PC-3 (cell line): ENCODE results near the gene ZNF763. TPM values are rescaled to one million over a fixed set of nuclear protein-coding genes. Genes with fewer than 3 reads are reported as not detected.

Source experiments
- ATAC-seq: fragments of 200-7000 bp; cut with Tn5 transposase; 2 replicates; pipeline ENCODE4 v1.9.1; 2020; ENCODE audit warnings: mild to moderate bottlenecking, moderate library complexity
- BruUV-seq: library from RNA; stranded (reverse); fragments of 400-500 nt; replicated peaks from 2 replicates; lab custom pipeline; 2021; lab: Mats Ljungman, UMichigan
- CTCF ChIA-PET: fragments of 300-600 bp; sonication (Branson Sonifier 250); formaldehyde crosslinking; loops from one replicate; lab custom pipeline; 2022; ENCODE audit warnings: antibody characterized with exemption; lab: Charles Lee
- POLR2A ChIA-PET: fragments of 300-600 bp; sonication (Branson Sonifier 250); formaldehyde crosslinking; loops from one replicate; lab custom pipeline; 2022; ENCODE audit warnings: antibody characterized with exemption; ENCODE audit not compliant: unreplicated experiment; lab: Charles Lee
- DNase-seq: peaks from one replicate; pipeline ENCODE4 v3.0.0-alpha.2; 2015
- H2AFZ ChIP-seq: fragments of 300-600 bp; sonication (generic); 2 replicates; pipeline ENCODE4 v1.6.0; 2016; ENCODE audit warnings: antibody characterized with exemption, low read length
- H3F3A ChIP-seq: fragments of 300-600 bp; sonication (generic); one replicate; pipeline ENCODE4 v1.6.0; 2017; ENCODE audit warnings: antibody characterized with exemption, low read length, control low read depth, mild to moderate bottlenecking; ENCODE audit not compliant: unreplicated experiment
- H3K27ac ChIP-seq: fragments of 300-600 bp; sonication (generic); 2 replicates; pipeline ENCODE4 v1.5.1; 2016; ENCODE audit warnings: mild to moderate bottlenecking, low read length
- H3K27me3 ChIP-seq: fragments of 300-600 bp; sonication (generic); 2 replicates; pipeline ENCODE4 v1.6.1; 2016; ENCODE audit warnings: low read length, mixed read lengths
- H3K36me3 ChIP-seq: fragments of 300-600 bp; sonication (generic); 2 replicates; pipeline ENCODE4 v1.6.1; 2016; ENCODE audit warnings: low read depth, mixed run types, low read length, mixed read lengths
- H3K4me1 ChIP-seq: fragments of 300-600 bp; sonication (generic); 2 replicates; pipeline ENCODE4 v1.5.1; 2016; ENCODE audit warnings: low read length; ENCODE audit not compliant: insufficient read depth
- H3K4me2 ChIP-seq: fragments of 300-600 bp; sonication (generic); 2 replicates; pipeline ENCODE4 v1.6.0; 2016; ENCODE audit warnings: low read length
- H3K4me3 ChIP-seq: fragments of 300-600 bp; sonication (generic); 2 replicates; pipeline ENCODE4 v1.5.1; 2016; ENCODE audit warnings: mild to moderate bottlenecking, low read length, mixed read lengths
- H3K79me2 ChIP-seq: fragments of 300-600 bp; sonication (generic); 2 replicates; pipeline ENCODE4 v1.6.1; 2017; ENCODE audit warnings: low read length, mixed read lengths
- H3K9ac ChIP-seq: fragments of 300-600 bp; sonication (generic); 2 replicates; pipeline ENCODE4 v1.6.0; 2016; ENCODE audit warnings: mild to moderate bottlenecking, low read length
- H3K9me2 ChIP-seq: fragments of 300-600 bp; sonication (generic); replicated peaks from 2 replicates; pipeline ENCODE4 v1.6.1; 2016; ENCODE audit warnings: mixed run types, low read length, mixed read lengths
- H3K9me3 ChIP-seq: fragments of 300-600 bp; sonication (generic); 2 replicates; pipeline ENCODE4 v1.6.1; 2016; ENCODE audit warnings: low read length, mixed read lengths
- H4K20me1 ChIP-seq: fragments of 300-600 bp; sonication (generic); 2 replicates; pipeline ENCODE4 v1.6.1; 2016; ENCODE audit warnings: low read length, mixed read lengths
- EZH2 ChIP-seq: fragments of 300-600 bp; sonication (generic); IDR thresholded peaks from one replicate; pipeline ENCODE4 v1.6.1; 2017; ENCODE audit warnings: antibody characterized with exemption, mild to moderate bottlenecking, low read length; ENCODE audit not compliant: unreplicated experiment
- EZH2phosphoT487 ChIP-seq: fragments of 300-600 bp; sonication (generic); IDR thresholded peaks from 2 replicates; pipeline ENCODE4 v1.6.1; 2018; ENCODE audit warnings: mild to moderate bottlenecking, antibody characterized with exemption, low read length, borderline replicate concordance
- intact Hi-C: fragments of 100-400 bp; cut with micrococcal nuclease; formaldehyde crosslinking; loops from 2 replicates; pipeline ENCODE4 v1.9.0; 2023
- total RNA-seq: library from RNA; depleted of rRNA; stranded (reverse); fragments of >200 nt; gene quantifications from 2 replicates; pipeline ENCODE4 v1.2.3, GENCODE V29; 2014
- TF ChIP-seq, protein P1 (sequence below): fragments of 300-600 bp; sonication (generic); conservative IDR thresholded peaks from 2 replicates; pipeline ENCODE4 v1.5.1; 2017; ENCODE audit warnings: antibody characterized with exemption, low read depth, mild to moderate bottlenecking, low read length

ZNF763 gene
- total RNA-seq, 1 experiment from 2014 or later: 0.33 TPM

DNA sequence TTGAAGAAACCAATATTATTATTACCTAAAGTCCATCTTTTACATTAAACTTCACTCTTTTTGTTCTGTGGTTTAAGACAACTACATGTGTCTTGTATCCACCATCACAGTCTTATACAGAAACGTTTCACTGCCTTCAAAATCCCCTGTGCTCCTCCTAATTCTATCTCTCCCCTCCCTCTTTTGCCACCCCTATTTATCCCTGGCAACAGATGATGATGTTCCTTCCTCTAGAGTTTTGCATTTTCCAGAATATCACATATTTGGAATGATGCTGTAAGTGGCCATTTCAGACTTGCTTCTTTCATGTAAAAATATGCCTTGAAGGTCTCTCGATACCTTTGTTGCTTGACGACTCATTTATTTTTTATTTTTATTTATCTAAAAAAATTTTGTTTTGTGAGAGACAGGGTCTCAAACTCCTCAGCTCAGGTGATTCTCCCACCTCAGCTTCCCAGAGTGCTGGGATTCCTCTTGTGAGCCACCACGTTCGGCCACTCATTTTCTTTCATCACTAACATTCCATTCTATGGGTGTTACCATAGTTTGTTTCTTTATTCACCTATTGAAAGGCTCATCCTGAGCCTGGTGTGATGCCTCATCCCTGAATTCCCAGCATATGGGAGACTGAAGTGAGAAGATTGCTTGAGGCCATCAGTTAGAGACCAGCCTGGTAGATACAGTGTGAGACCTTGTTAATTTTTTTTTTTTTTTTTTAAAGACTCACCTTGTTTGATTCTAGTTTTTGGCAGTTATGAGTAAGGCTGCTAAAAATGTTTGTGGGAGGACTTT, 8.4 kb downstream of the ZNF763 start:
- H3K4me3 ChIP-seq: no peak overlapping the region
- H2AFZ ChIP-seq: no peak overlapping the region
- TF ChIP-seq EZH2phosphoT487 (no peak), EZH2 (no peak)
- TF ChIP-seq, protein P1, sequence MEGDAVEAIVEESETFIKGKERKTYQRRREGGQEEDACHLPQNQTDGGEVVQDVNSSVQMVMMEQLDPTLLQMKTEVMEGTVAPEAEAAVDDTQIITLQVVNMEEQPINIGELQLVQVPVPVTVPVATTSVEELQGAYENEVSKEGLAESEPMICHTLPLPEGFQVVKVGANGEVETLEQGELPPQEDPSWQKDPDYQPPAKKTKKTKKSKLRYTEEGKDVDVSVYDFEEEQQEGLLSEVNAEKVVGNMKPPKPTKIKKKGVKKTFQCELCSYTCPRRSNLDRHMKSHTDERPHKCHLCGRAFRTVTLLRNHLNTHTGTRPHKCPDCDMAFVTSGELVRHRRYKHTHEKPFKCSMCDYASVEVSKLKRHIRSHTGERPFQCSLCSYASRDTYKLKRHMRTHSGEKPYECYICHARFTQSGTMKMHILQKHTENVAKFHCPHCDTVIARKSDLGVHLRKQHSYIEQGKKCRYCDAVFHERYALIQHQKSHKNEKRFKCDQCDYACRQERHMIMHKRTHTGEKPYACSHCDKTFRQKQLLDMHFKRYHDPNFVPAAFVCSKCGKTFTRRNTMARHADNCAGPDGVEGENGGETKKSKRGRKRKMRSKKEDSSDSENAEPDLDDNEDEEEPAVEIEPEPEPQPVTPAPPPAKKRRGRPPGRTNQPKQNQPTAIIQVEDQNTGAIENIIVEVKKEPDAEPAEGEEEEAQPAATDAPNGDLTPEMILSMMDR: no peak
- H3K4me1 ChIP-seq: no peaks in the 10 kb centered on the region
- no peaks in the 10 kb centered on the region for H3K27me3 ChIP-seq
- no peaks in the 10 kb centered on the region for H4K20me1 ChIP-seq
- ChIA-PET CTCF (no interaction called here), POLR2A (no interaction called here)
- no peak overlapping the region for H3K27ac ChIP-seq
- H3K9me3 ChIP-seq: peaks cover 30% of the 10 kb centered on the region
- DNase-seq: no peak
- intact Hi-C loops: no loop called here
- H3K79me2 ChIP-seq: no peaks in the 10 kb centered on the region
- no TSS peak for BruUV-seq
- no peaks in the 10 kb centered on the region for H3K9me2 ChIP-seq
- no peak overlapping the region for H3K4me2 ChIP-seq
- H3K36me3 ChIP-seq: peaks cover 16% of the 10 kb centered on the region
- H3F3A ChIP-seq: no peaks in the 10 kb centered on the region
- ATAC-seq: no peak
- no peak overlapping the region for H3K9ac ChIP-seq

DNA sequence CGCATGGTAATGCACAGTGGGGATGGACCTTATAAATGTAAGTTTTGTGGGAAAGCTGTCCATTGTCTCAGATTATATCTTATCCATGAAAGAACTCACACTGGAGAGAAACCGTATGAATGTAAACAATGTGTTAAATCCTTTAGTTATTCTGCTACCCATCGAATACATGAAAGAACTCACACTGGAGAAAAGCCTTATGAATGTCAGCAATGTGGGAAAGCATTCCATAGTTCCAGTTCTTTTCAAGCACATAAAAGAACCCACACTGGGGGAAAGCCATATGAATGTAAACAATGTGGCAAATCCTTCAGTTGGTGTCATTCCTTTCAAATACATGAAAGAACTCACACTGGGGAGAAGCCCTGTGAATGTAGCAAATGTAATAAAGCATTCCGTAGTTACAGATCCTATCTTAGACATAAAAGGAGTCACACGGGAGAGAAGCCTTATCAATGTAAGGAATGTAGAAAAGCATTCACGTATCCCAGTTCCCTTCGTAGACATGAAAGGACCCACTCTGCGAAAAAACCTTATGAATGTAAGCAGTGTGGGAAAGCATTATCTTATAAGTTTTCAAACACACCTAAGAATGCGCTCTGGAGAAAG, 13.8 kb downstream of the ZNF763 start:
- Histone ChIP-seq H3K36me3 (peaks cover 47% of the 10 kb centered on the region), H3K9me2 (no peaks in the 10 kb centered on the region), H3K27ac (no peak overlapping the region), H3K4me1 (no peaks in the 10 kb centered on the region), H2AFZ (no peak overlapping the region), H3K4me3 (no peak overlapping the region), H3K9me3 (peaks cover 60% of the 10 kb centered on the region), H3K27me3 (no peaks in the 10 kb centered on the region), H4K20me1 (no peaks in the 10 kb centered on the region), H3F3A (no peaks in the 10 kb centered on the region), H3K4me2 (no peak overlapping the region), H3K79me2 (no peaks in the 10 kb centered on the region), H3K9ac (no peak overlapping the region)
- DNase-seq: no peak
- no peak for ATAC-seq
- ChIA-PET POLR2A (no interaction called here), CTCF (no interaction called here)
- TF ChIP-seq EZH2phosphoT487: no peak
- TF ChIP-seq, protein P1: no peak
- no peak for TF ChIP-seq EZH2
- no TSS peak for BruUV-seq
- intact Hi-C loops: no loop called here

DNA sequence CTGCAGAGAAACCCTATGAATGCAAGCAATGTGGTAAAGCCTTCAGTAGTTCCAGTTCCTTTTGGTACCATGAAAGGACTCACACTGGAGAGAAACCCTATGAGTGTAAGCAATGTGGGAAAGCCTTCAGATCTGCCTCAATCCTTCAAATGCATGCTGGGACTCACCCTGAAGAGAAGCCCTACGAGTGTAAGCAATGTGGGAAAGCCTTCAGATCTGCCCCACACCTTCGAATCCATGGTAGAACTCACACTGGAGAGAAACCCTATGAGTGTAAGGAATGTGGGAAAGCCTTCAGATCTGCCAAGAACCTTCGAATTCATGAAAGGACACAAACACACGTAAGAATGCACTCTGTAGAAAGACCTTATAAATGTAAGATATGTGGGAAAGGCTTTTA, 14.7 kb downstream of the ZNF763 start:
- no TSS peak for BruUV-seq
- POLR2A ChIA-PET: no interaction called here
- H3K4me3 ChIP-seq: peak overlapping the region; percentile 7; the same call in 1 of the 2 replicates

More for the DNA sequence above, 14.7 kb downstream of the ZNF763 start:
- H2AFZ ChIP-seq: no peak overlapping the region
- H3K9ac ChIP-seq: no peak overlapping the region
- H4K20me1 ChIP-seq: no peaks in the 10 kb centered on the region
- H3K4me1 ChIP-seq: no peaks in the 10 kb centered on the region
- intact Hi-C loops: no loop called here
- H3K79me2 ChIP-seq: no peaks in the 10 kb centered on the region
- no peaks in the 10 kb centered on the region for H3F3A ChIP-seq
- H3K9me2 ChIP-seq: no peaks in the 10 kb centered on the region
- ATAC-seq (no peak), DNase-seq (no peak)
- TF ChIP-seq, protein P1: no peak
- TF ChIP-seq EZH2phosphoT487 (no peak), EZH2 (no peak)
- H3K27ac ChIP-seq: no peak overlapping the region
- H3K36me3 ChIP-seq: peaks cover 47% of the 10 kb centered on the region
- no peaks in the 10 kb centered on the region for H3K27me3 ChIP-seq
- peaks cover 59% of the 10 kb centered on the region for H3K9me3 ChIP-seq
- no peak overlapping the region for H3K4me2 ChIP-seq
- CTCF ChIA-PET: no interaction called here
